ENCODE data around the gene PLEKHH2.
A peak's percentile ranks its signal among the peaks of the same experiment; 100 is the strongest.

The PLEKHH2 gene

DNA sequence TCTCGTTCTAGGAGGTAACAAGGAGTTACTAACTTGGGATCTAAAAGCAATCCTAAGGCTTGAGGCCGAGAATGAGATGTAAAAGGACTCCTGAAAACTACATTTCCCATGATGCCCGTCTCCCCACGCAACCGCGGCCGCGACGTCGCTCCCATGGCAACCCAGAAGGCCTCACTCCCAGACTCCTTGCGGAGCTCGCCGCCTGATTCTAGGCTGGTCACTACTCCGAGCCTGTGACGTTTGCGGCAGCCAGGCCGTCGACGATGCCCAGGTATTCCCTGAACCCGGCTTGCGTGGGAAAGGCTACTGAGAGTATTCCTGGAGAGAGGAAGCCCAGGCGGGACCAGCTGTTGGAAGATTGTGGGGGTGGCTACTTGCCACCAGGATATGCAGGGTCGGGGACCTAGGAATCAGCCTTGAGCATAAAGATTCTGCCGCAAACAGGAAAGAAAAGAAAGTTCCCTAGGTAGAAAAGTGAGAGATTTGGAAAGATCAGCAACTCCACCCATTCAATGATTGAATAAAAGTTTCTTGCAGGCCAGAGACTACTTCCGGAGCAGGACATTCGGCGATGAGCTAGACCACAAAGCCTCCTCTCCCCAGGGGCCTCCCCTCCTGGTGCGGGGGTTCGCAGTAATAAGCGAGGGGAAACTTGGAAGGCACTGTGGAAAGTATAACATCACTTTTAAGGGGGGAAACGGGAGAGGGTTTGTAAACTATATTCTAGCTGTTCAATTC is 137.0 kb downstream of the PLEKHH2 start, which contains the start of gene DYNC2LI1:
TSS of gene DYNC2LI1 (plus strand) at position 164 of the 738 bp plus-strand sequence. CDS start at position 264, 100 bp downstream.
- H3K4me3 ChIP-seq (ENCODE audit: control insufficient read depth, low read depth, low read length), result peak within 1 kb of the TSS; percentile 80
- DNase-seq (ENCODE audit: low read depth), result peak; percentile 58
- no peak for TF ChIP-seq CTCF (IDR thresholded peaks at IDR 0.05; ENCODE audit: control insufficient read depth, insufficient read depth, low read depth, low read length, missing control alignments)

GRCh38 chr2:43774617-43775016 is 137.6 kb downstream of the PLEKHH2 start:
- TF ChIP-seq CTCF (IDR thresholded peaks at IDR 0.05; ENCODE audit: control insufficient read depth, insufficient read depth, low read depth, low read length, missing control alignments), result no peak

DNA sequence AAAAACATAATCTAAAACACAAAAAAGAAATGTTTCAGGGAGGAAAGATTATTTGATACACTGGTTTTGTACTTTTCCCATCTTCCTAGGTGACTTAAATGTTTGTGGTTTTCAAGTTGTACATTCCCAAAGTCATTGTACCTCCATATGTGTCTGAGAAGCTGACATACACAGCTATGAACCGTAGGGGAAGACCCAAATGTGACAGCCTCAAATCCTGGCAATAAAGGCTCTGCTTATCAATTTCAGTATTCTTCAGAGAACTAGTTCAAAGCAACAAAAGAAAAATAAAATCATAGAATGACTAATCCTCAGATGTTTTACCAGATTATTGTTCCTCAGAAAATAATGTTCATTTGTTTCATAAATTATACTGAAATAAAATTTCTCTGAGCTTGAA is 139.3 kb downstream of the PLEKHH2 start:
- no peak for TF ChIP-seq CTCF (IDR thresholded peaks at IDR 0.05; ENCODE audit: control insufficient read depth, insufficient read depth, low read depth, low read length, missing control alignments)
- no peak overlapping the region for H3K4me3 ChIP-seq (ENCODE audit: control insufficient read depth, low read depth, low read length)
- no peak for DNase-seq (ENCODE audit: low read depth)

More at GRCh38 chr2:43774617-43775016, 137.6 kb downstream of the PLEKHH2 start:
- no peak for DNase-seq (ENCODE audit: low read depth)
- H3K4me3 ChIP-seq (ENCODE audit: control insufficient read depth, low read depth, low read length), result peak overlapping the region; percentile 80

DNA sequence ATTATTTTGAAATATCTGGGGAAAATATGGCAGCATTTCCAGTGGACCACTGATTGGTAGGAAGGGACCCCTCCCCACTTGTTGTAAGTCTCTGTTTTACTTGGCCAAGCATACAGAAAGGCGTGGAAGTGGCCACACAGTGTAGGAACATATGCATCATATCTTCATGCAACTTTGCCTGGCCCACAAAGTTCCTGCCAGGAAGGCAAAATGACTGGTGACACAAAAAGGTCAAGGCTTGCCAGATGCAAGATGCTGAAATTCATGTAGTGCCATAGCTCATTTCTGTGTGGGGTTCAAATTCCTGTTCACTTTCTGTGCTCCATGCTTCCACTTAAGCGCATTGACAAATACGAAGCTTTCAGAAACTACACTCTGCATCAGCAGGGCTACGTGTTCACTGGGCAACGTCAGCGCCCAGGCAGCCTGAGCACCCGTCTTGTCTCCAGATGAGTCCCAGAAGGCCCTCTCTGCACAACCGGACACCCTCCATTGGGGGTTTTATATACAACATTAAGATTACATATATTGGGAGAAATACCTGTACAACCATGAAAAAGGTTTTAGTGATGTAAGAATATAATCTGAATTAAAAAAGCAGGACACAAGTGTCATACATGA is 140.4 kb downstream of the PLEKHH2 start:
- no peak for TF ChIP-seq CTCF (IDR thresholded peaks at IDR 0.05; ENCODE audit: control insufficient read depth, insufficient read depth, low read depth, low read length, missing control alignments)
- no peak overlapping the region for H3K4me3 ChIP-seq (ENCODE audit: control insufficient read depth, low read depth, low read length)
- no peak for DNase-seq (ENCODE audit: low read depth)

DNA sequence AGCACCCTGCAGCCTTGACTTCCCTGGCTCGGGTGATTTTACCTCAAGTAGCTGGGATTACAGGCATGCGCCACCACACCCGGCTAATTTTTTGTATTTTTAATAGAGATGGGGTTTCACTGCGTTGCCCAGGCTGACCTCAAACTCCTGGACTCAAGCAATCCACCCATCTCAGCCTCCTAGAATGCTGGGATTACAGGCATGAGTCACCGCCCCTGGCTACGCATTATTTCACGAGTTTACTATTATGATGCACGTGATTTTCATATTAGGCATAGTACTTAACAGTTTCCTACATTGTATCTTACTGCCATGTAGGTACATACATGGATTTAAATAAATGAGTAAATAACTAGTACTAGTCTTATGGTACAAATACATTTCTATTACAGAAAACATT is 141.2 kb downstream of the PLEKHH2 start:
- TF ChIP-seq CTCF (IDR thresholded peaks at IDR 0.05; ENCODE audit: control insufficient read depth, insufficient read depth, low read depth, low read length, missing control alignments), result no peak
- no peak for DNase-seq (ENCODE audit: low read depth)
- H3K4me3 ChIP-seq (ENCODE audit: control insufficient read depth, low read depth, low read length), result no peak overlapping the region

- DNase-seq (ENCODE audit: low read depth), result no peak
- TF ChIP-seq CTCF (IDR thresholded peaks at IDR 0.05; ENCODE audit: control insufficient read depth, insufficient read depth, low read depth, low read length, missing control alignments), result no peak
- no peak overlapping the region for H3K4me3 ChIP-seq (ENCODE audit: control insufficient read depth, low read depth, low read length)
These were observed 150.8 kb downstream of the PLEKHH2 start for GRCh38 chr2:43787895-43788294.
